Putamen (tissue), 1 donor: ENCODE data around the gene CFAP54.
A peak's percentile ranks its signal among the peaks of the same experiment; 100 is the strongest.

Source experiments
- DNase-seq: peaks from one replicate; pipeline ENCODE4 v3.0.0-alpha.2; 2016; ENCODE audit warnings: low spot score

Gene CFAP54

DNA sequence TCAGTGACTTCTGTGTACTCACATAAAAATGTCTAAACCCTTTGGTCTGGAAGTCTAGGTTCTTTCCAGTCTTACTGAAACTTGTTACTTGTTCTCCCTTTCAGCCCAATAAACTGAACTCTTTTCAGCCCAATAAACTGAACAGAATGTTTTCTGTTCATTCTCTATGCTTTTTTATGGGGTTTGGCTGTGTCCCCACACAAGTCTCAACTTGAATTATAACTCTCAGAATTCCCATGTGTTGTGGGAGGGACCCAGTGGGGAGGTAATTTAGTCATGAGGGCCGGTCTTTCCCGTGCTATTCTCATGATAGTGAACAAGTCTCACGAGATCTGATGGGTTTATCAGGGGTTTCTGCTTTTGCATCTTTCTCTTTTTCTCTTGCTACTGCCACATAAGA is 402.7 kb downstream of the CFAP54 start:
- DNase-seq: no peak

DNA sequence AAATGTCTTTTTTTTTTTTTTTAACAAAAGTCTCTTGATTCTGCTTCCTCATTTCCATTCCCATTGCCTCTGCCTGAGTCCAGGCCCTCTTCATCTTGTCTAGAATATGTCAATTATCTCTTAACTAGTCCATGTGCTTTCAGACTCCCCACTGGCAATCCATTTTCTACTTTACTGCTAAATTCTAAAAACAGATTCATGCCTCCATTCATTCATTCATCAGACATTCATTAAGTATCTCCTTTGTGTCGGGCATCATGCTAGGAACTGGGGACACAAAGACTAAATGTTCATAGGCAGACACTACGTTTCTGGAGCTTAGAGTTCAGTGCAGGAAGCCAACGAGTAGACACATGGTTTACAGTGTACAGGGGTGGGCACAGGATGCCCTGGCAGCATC is 408.0 kb downstream of the CFAP54 start:
- no peak for DNase-seq

DNA sequence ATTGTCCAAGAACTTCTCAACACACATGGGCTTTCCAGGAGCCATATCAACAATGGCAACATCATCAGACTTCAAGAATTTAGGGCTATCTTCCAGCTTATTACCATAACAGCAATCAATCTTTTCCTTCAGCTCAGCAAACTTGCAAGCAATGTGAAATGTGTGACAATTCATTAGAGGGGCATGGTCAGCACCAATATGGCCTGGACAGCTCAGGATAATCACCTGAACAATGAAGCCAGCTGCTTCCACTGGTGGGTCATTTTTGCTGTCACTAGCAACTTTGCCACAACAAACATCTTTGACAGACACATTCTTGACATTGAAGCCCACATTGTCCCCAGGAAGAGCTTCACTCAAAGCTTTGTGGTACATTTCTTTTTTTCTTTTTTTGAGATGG is 411.8 kb downstream of the CFAP54 start:
- no peak for DNase-seq

DNA sequence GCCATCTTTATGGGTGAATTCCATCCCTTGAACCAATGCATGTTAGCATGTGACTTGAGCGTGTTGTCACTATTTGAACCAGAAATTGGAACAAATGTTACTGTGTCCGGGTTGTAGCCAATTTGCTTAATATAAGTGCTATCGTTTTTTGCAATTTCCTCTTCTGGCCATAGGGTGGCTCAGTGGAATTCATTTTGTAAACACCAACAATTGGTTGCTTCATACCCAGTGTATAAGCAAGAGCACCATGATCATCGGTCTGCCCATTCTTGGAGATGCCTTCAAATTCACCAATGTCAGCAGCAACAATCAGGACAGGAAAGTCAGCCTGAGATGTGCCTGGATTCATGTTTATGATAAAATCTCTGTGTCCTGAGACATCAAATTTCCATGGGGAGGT is 412.7 kb downstream of the CFAP54 start:
- DNase-seq: no peak

DNA sequence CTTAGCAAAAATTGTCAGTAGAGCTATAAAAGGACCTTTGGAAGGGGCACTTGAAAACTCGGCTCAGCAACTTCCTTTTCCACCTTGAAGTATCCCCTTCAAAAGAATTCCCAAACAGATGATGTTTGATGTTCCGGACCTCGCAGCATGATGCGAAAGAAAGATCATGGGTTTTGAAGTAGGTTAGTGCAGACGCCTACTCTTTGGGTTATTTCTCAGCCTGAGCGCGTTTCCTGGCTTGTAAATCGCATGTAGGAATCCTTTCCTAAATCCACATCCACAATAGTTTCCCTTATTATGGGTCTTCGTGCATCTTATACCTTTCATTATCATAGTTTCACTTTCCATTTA is 417.1 kb downstream of the CFAP54 start:
- DNase-seq: no peak

DNA sequence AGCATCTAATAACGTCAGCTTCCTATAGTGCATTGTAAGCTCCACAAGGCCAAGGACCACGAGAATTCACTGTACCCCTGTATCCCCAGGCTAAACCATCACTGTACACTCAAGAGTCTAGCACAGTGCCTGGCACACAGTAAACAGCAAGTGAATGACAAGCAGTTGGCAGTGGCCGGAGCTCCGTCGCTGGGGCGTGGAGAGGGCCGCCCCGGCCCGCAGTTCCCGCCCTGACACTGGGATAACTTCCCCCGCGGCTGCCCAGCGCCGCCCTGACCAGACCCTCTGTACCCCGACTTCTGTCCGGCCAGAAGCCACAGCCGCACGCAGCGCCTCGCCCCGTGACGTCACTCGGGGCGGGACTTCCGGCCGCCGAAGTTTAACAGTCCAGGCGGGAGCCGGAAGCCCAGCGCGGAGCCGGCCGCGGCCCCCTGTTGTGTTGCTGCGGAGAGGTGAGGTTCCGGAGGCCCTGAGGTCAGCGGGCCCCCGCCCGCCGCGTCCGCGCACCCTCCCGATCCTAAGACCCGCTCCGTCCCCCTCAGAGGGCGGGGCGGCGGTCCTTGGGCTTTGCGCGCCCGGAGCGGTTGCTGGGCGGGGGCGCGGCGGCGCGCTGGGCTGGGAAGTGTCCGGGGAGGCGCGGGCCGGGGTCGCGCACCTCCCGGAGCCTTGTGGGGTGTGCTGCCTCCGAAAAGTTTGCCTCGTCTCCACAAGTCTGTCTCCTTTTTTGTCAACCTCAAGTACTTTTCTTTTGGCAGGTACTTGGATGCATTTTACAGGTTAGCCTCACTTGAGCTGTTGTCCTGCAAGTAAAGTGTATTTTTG is 417.7 kb downstream of the CFAP54 start, which contains the start of gene NEDD1:
TSS of gene NEDD1 (plus strand) at position 409 of the 822 bp plus-strand sequence. CDS start 2,503 bp downstream, outside the sequence.
- peak; percentile 72 for DNase-seq

DNA sequence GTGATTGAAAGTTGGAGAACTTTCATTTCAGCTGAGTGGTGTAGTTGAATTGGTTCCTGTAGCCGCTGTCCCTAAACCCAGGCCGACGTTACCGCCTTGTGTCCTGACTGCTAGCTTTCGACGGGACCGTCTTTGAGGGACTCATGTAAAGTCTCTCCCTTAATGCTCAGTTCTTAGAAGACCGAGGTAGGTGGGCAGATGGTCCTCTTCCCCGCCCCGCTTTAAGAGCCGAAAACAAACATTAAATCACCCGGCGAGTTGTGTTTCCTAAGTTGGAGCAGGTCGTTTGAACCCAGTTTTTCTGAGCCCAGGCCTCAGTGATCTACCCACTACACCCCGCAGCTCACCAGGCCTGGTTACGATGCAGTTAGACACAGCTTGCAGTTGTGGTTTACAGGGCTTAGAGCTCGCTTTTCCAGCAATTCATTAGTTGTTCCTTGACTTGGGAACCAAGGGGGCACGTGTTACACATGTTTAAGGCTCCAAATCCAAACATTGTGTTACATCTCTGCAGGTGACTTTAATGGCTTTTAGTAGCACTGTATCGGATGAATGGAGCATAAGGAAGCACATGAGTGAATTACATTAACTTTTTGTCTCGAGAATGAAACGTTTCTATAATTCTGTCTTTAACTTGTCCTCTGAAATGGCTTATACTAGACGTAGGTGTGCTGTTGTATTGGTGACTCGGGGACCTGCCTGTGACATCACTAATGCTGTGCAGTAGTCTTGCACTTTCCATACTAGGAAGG is 418.5 kb downstream of the CFAP54 start:
- DNase-seq: peak; percentile 7

DNA sequence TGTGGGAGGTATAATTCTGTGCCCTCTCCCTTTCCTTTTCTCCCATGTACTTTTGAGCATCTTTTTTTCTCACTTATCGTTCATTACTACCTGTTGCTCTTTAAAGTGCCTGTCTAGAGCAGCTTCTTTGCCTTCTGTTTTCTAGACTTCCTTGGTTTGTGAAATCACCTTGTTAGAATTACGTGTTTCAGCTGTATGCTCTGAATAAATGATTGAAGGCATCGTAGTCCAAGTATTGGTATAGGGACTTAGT is 419.0 kb downstream of the CFAP54 start:
- DNase-seq: no peak

DNA sequence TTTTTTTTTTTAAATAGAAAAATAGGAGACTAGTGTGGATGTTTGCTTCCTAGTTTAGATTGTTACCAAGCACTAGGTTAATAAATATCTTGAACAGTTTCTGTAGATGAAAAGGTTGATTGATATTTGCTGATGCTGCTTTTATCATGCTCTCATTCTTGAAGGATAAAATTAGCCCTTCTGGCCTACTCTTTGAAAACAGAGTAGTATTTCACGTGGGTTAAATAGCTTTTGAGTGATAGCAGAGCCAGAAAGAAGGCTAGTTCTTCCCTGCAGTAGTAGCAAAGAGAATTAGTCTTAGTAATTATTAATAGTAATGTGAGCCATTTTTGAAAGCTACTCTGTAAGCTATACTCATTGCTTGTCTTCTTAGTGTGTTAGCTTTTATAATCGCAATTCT is 422.9 kb downstream of the CFAP54 start:
- no peak for DNase-seq

DNA sequence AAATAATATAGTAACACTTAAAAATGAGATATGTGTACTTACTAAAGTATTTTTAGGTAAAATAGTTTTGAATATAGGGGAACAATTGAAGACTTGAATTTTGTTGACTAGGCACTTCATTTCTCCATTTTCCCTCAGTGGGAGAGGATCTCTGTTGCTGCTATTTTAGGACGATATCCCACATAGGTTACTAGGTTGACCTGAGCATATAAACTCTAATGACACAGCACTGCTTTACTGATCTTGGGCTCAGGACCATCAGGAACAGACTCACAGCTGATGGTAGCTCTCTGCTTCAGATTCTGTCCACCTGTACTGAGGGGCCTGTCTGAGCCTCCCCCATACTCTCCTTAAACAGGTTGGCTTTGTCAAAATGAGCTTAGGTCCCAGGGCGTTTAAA is 423.6 kb downstream of the CFAP54 start:
- DNase-seq: no peak

DNA sequence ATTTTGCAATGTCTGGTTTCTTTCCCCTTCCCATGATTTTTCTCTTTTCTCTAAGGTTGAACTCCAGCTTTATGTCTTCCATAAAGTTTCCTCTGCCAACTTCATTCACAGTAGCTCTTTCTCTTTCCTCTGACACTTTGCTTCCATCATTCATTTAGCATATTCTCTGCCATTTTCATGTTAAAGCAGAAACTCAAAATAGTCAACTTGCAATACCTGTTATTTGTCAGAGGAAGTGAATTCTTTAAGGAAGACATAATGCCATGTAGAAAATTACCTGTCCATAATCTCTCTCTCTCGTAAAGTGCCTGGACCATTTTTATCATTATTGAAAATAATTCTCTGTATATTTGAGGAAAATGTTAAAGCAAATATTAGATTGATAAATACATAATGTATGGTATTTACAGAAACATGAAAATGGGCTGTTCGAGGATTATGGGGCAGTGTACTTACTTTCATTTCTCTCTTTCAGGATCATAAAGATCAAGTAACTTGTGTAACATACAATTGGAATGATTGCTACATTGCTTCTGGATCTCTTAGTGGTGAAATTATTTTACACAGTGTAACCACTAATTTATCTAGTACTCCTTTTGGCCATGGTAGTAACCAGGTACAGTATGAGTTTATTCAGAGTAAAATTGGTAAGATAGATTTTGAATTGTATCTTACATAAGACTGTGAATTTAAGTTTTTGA is 430.3 kb downstream of the CFAP54 start:
- no peak for DNase-seq
